C4-2B (cell line): ENCODE data around the gene RHNO1.

ENCODE experiments used
- H3K27ac ChIP-seq: fragments of 450-650 bp; 2 replicates; pipeline ENCODE4 v1.5.1; 2017
- CTCF ChIP-seq: fragments of 450-650 bp; conservative IDR thresholded peaks from 2 replicates; pipeline ENCODE4 v1.5.1; 2017; ENCODE audit warnings: mild to moderate bottlenecking
- ZFX ChIP-seq: fragments of 450-650 bp; IDR thresholded peaks from 2 replicates; pipeline ENCODE4 v1.6.1; 2017

The RHNO1 gene

GRCh38 chr12:2853626-2854025 lies 23.4 kb upstream of the RHNO1 start:
- no peak for TF ChIP-seq ZFX
- TF ChIP-seq CTCF: peak; percentile 94
- H3K27ac ChIP-seq: no peak overlapping the region

GRCh38 chr12:2854669-2855453 lies 22.2 kb upstream of the RHNO1 start:
- no peak overlapping the region for H3K27ac ChIP-seq
- TF ChIP-seq ZFX: no peak
- no peak for TF ChIP-seq CTCF

- no peak overlapping the region for H3K27ac ChIP-seq
- no peak for TF ChIP-seq CTCF
- TF ChIP-seq ZFX: no peak
Observed at GRCh38 chr12:2855546-2855945, 21.5 kb upstream of the RHNO1 start.

GRCh38 chr12:2856051-2856450 lies 21.0 kb upstream of the RHNO1 start:
- no peak overlapping the region for H3K27ac ChIP-seq
- TF ChIP-seq CTCF (no peak), ZFX (no peak)

GRCh38 chr12:2857021-2857431 lies 20.0 kb upstream of the RHNO1 start, which contains the start of gene TEX52:
Gene TEX52 (minus strand): TSS chr12:2857039. CDS start chr12:2857026, 13 bp downstream.
- H3K27ac ChIP-seq: no peak within 1 kb of the TSS
- TF ChIP-seq ZFX (no peak), CTCF (no peak)

GRCh38 chr12:2857576-2857975 lies 19.4 kb upstream of the RHNO1 start:
- no peak overlapping the region for H3K27ac ChIP-seq
- TF ChIP-seq ZFX (no peak), CTCF (no peak)

GRCh38 chr12:2858334-2858733 lies 18.7 kb upstream of the RHNO1 start:
- TF ChIP-seq CTCF (no peak), ZFX (no peak)
- no peak overlapping the region for H3K27ac ChIP-seq
